ENCODE results near the gene TMA7B.

The TMA7B gene

GRCh38 chr22:39979458-39979857, 19.3 kb downstream of the TMA7B start:
- TF ChIP-seq FOXP2 (optimal IDR thresholded peaks at IDR 0.05; ENCODE audit: control extremely low read depth, extremely low read length, insufficient read depth) (no peak), POLR2AphosphoS5 (IDR thresholded peaks at IDR 0.05; ENCODE audit: borderline replicate concordance, low read depth, low read length) (no peak), EZH2 (IDR thresholded peaks at IDR 0.05) (no peak)
- H3K9me3 ChIP-seq (ENCODE audit: low read depth, low read length): no peaks in the 10 kb centered on the region

DNA sequence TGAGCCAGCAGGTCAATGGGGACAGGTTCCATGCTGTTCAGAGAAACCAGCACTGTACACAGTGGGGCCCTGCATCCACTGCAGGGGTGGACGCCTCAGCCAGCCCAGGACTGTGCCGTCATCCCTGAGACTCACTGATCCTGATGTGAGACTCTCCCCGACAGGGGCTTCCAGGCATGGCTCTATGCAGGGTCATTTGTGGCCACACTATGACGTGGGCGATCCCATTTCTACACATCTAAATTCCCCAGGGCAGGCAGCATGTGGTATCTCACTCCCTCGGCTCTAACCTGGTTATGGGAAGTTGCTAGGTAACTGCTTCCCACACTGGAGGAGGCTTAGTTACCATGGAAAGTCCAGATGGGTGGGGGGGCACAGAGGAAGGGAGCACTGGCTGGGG, 20.4 kb downstream of the TMA7B start:
- H3K36me3 ChIP-seq (ENCODE audit: insufficient read depth, low read length): no peaks in the 10 kb centered on the region
- DNase-seq (ENCODE audit: low read depth, low spot score): no peak
- H3K27ac ChIP-seq: no peak overlapping the region
- TF ChIP-seq POLR2AphosphoS5 (IDR thresholded peaks at IDR 0.05; ENCODE audit: borderline replicate concordance, low read depth, low read length): no peak
- no peak for TF ChIP-seq EZH2 (IDR thresholded peaks at IDR 0.05)
- TF ChIP-seq FOXP2 (optimal IDR thresholded peaks at IDR 0.05; ENCODE audit: control extremely low read depth, extremely low read length, insufficient read depth): no peak
- no peaks in the 10 kb centered on the region for H3K9me3 ChIP-seq (ENCODE audit: low read depth, low read length)
- no peak overlapping the region for H3K4me3 ChIP-seq
- no peak overlapping the region for H3K9ac ChIP-seq (ENCODE audit: insufficient read length)

More at GRCh38 chr22:39979458-39979857, 19.3 kb downstream of the TMA7B start:
- no peak overlapping the region for H3K9ac ChIP-seq (ENCODE audit: insufficient read length)
- no peak overlapping the region for H3K27ac ChIP-seq
- no peaks in the 10 kb centered on the region for H3K36me3 ChIP-seq (ENCODE audit: insufficient read depth, low read length)
- H3K4me3 ChIP-seq: no peak overlapping the region
- no peak for DNase-seq (ENCODE audit: low read depth, low spot score)

DNA sequence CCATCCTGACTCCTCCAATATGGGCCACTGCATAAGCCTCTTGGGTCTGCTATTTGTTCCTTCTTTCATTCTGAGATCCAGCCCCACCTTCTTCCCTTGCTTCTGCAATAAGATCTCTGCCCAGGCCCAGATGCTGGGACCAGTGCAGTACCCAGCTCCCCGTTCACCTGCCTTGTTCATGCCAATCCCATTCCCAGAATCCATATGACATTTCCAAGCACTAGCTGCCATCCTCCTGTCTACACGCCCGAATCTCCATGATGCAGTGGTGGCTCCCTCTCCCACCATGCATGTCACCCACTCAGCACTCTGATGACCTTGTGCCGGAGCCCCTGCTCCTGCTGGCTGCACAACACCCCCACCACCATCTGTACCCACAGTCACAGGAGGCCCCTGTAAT, 23.1 kb downstream of the TMA7B start:
- Histone ChIP-seq H3K36me3 (ENCODE audit: insufficient read depth, low read length) (no peaks in the 10 kb centered on the region), H3K4me3 (no peak overlapping the region), H3K9me3 (ENCODE audit: low read depth, low read length) (no peaks in the 10 kb centered on the region), H3K27ac (no peak overlapping the region), H3K9ac (ENCODE audit: insufficient read length) (no peak overlapping the region)
- TF ChIP-seq POLR2AphosphoS5 (IDR thresholded peaks at IDR 0.05; ENCODE audit: borderline replicate concordance, low read depth, low read length) (no peak), EZH2 (IDR thresholded peaks at IDR 0.05) (no peak)
- DNase-seq (ENCODE audit: low read depth, low spot score): no peak

DNA sequence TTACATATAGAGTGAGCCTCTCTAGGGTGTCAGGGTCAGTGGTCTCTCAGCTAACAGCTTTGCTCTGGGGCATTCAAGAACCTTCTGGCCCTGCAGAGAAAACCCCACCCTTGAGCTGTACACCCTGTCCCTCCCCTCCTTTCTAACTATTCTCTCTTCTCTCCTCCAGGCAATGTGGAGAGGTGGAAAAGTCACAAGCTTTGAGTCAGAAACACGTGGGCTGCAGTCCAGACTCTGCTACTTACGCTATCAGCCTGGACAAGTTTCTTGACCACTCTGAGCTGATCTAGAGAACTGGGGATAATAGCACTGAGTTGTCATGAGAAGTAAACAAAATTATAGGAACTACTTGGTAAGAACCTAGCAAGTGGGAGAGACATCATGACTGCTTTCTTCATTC, 23.8 kb downstream of the TMA7B start:
- TF ChIP-seq FOXP2 (optimal IDR thresholded peaks at IDR 0.05; ENCODE audit: control extremely low read depth, extremely low read length, insufficient read depth) (no peak), EZH2 (IDR thresholded peaks at IDR 0.05) (no peak), POLR2AphosphoS5 (IDR thresholded peaks at IDR 0.05; ENCODE audit: borderline replicate concordance, low read depth, low read length) (no peak)
- no peak for DNase-seq (ENCODE audit: low read depth, low spot score)
- no peaks in the 10 kb centered on the region for H3K36me3 ChIP-seq (ENCODE audit: insufficient read depth, low read length)
- no peak overlapping the region for H3K27ac ChIP-seq
- no peak overlapping the region for H3K9ac ChIP-seq (ENCODE audit: insufficient read length)
- no peaks in the 10 kb centered on the region for H3K9me3 ChIP-seq (ENCODE audit: low read depth, low read length)
- H3K4me3 ChIP-seq: no peak overlapping the region

DNA sequence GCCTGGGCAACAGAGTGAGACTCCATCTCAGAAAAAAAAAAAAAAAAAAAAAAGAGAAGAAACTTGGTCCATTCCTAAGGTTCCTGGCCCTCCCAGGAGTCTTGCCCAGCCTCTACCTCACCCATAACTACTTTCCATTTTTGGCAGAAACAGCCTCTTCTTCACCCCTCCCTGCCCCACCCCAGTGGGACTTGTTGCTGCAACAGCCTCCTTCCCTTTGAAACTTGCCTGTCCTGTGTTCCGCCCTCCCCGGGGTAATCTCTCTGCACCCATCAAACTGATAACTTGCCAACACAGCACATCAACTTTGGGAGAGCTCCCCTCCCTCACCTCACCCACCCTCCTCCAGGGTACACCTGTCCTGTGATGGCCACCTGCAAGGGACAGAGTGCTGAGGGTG, 24.5 kb downstream of the TMA7B start:
- H3K36me3 ChIP-seq (ENCODE audit: insufficient read depth, low read length): no peaks in the 10 kb centered on the region
- H3K9ac ChIP-seq (ENCODE audit: insufficient read length): no peak overlapping the region
- no peak overlapping the region for H3K27ac ChIP-seq
- TF ChIP-seq POLR2AphosphoS5 (IDR thresholded peaks at IDR 0.05; ENCODE audit: borderline replicate concordance, low read depth, low read length) (no peak), FOXP2 (optimal IDR thresholded peaks at IDR 0.05; ENCODE audit: control extremely low read depth, extremely low read length, insufficient read depth) (no peak), EZH2 (IDR thresholded peaks at IDR 0.05) (no peak)
- no peak overlapping the region for H3K4me3 ChIP-seq
- DNase-seq (ENCODE audit: low read depth, low spot score): no peak
- no peaks in the 10 kb centered on the region for H3K9me3 ChIP-seq (ENCODE audit: low read depth, low read length)

GRCh38 chr22:39985383-39986035, 25.3 kb downstream of the TMA7B start:
- Histone ChIP-seq H3K9ac (ENCODE audit: insufficient read length) (no peak overlapping the region), H3K36me3 (ENCODE audit: insufficient read depth, low read length) (no peaks in the 10 kb centered on the region), H3K4me3 (no peak overlapping the region), H3K9me3 (ENCODE audit: low read depth, low read length) (no peaks in the 10 kb centered on the region), H3K27ac (no peak overlapping the region)
- no peak for DNase-seq (ENCODE audit: low read depth, low spot score)
- no peak for TF ChIP-seq FOXP2 (optimal IDR thresholded peaks at IDR 0.05; ENCODE audit: control extremely low read depth, extremely low read length, insufficient read depth)
- no peak for TF ChIP-seq POLR2AphosphoS5 (IDR thresholded peaks at IDR 0.05; ENCODE audit: borderline replicate concordance, low read depth, low read length)
- no peak for TF ChIP-seq EZH2 (IDR thresholded peaks at IDR 0.05)

- no peak overlapping the region for H3K4me3 ChIP-seq
- H3K36me3 ChIP-seq (ENCODE audit: insufficient read depth, low read length): no peaks in the 10 kb centered on the region
- no peak for DNase-seq (ENCODE audit: low read depth, low spot score)
- H3K9ac ChIP-seq (ENCODE audit: insufficient read length): no peak overlapping the region
- H3K27ac ChIP-seq: no peak overlapping the region
- TF ChIP-seq EZH2 (IDR thresholded peaks at IDR 0.05) (no peak), FOXP2 (optimal IDR thresholded peaks at IDR 0.05; ENCODE audit: control extremely low read depth, extremely low read length, insufficient read depth) (no peak), POLR2AphosphoS5 (IDR thresholded peaks at IDR 0.05; ENCODE audit: borderline replicate concordance, low read depth, low read length) (no peak)
- H3K9me3 ChIP-seq (ENCODE audit: low read depth, low read length): no peaks in the 10 kb centered on the region
Measured at GRCh38 chr22:39988386-39989114, 28.4 kb downstream of the TMA7B start.

- H3K9ac ChIP-seq (ENCODE audit: insufficient read length): no peak overlapping the region
- H3K27ac ChIP-seq: no peak overlapping the region
- TF ChIP-seq EZH2 (IDR thresholded peaks at IDR 0.05): no peak
- TF ChIP-seq POLR2AphosphoS5 (IDR thresholded peaks at IDR 0.05; ENCODE audit: borderline replicate concordance, low read depth, low read length): no peak
- no peak for TF ChIP-seq FOXP2 (optimal IDR thresholded peaks at IDR 0.05; ENCODE audit: control extremely low read depth, extremely low read length, insufficient read depth)
- no peak overlapping the region for H3K4me3 ChIP-seq
- H3K36me3 ChIP-seq (ENCODE audit: insufficient read depth, low read length): no peaks in the 10 kb centered on the region
- no peaks in the 10 kb centered on the region for H3K9me3 ChIP-seq (ENCODE audit: low read depth, low read length)
- no peak for DNase-seq (ENCODE audit: low read depth, low spot score)
Measured at GRCh38 chr22:39989633-39990032, 29.4 kb downstream of the TMA7B start.

Measured in SK-N-MC (cell line).